GM12878 (cell line): ENCODE data around the gene HELZ. TPM values are rescaled to one million over a fixed set of nuclear protein-coding genes. Genes with fewer than 3 reads are reported as not detected.
"Not testable (repeated sequence)": the region's sequence is repeated elsewhere in the genome, so short reads cannot be mapped to it uniquely, and the experiment has no call there.

Experiments used
- ATAC-seq: fragments of 200-7000 bp; cut with Tn5 transposase; 3 replicates; pipeline ENCODE4 v1.9.1; 2020; ENCODE audit warnings: mild to moderate bottlenecking, moderate library complexity
- BruUV-seq: library from RNA; stranded (reverse); fragments of 400-500 nt; replicated peaks from 2 replicates; lab custom pipeline; 2021; lab: Mats Ljungman, UMichigan
- CTCF ChIA-PET: fragments of 300-600 bp; sonication (Branson Sonifier 250); formaldehyde crosslinking; extraction: SDS; loops from one replicate; lab custom pipeline; 2021; ENCODE audit warnings: inconsistent platforms; lab: Yijun Ruan, JAX
- POLR2A ChIA-PET: fragments of 350-600 bp; formaldehyde crosslinking; extraction: SDS; loops from one replicate; lab custom pipeline; 2021; ENCODE audit warnings: inconsistent platforms; lab: Charles Lee
- RAD21 ChIA-PET: fragments of 300-600 bp; sonication (Branson Sonifier 250); formaldehyde crosslinking; loops from one replicate; lab custom pipeline; 2023; ENCODE audit warnings: antibody characterized with exemption; ENCODE audit not compliant: unreplicated experiment; lab: Charles Lee
- SMC1A ChIA-PET: fragments of 300-600 bp; sonication (Branson Sonifier 250); formaldehyde crosslinking; loops from one replicate; lab custom pipeline; 2023; ENCODE audit not compliant: unreplicated experiment, uncharacterized antibody; lab: Charles Lee
- DNase-seq: peaks from one replicate; pipeline ENCODE4 v3.0.0-alpha.2; 2011; ENCODE audit warnings: low read depth, low spot score
- FAIRE-seq: peaks from 3 replicates; lab custom pipeline; 2011; peaks lifted over from hg19 to GRCh38; lab: Jason Lieb, UNC
- H2AFZ ChIP-seq: 2 replicates; pipeline ENCODE4 v1.6.0; 2011; ENCODE audit warnings: low read depth, low read length, control low read depth; ENCODE audit not compliant: control insufficient read depth
- H3K27ac ChIP-seq: 2 replicates; pipeline ENCODE4 v1.5.1; 2011; ENCODE audit warnings: control low read depth; ENCODE audit not compliant: control insufficient read depth, insufficient read depth
- H3K27me3 ChIP-seq, 2 experiments: replicated peaks in 1 of 2; 2 replicates each; pipeline versions ENCODE4 v1.6.0 to v1.6.1; 2011; ENCODE audit warnings: low read length in 1 of 2; ENCODE audit not compliant: control insufficient read depth in 2 of 2, insufficient read depth in 2 of 2
- H3K36me3 ChIP-seq, 2 experiments: 2 replicates each; pipeline ENCODE4 v1.5.1; 2011; ENCODE audit warnings: low read length in 1 of 2; ENCODE audit not compliant: control insufficient read depth in 2 of 2, insufficient read depth in 2 of 2
- H3K4me1 ChIP-seq: 2 replicates; pipeline ENCODE4 v1.6.1; 2011; ENCODE audit warnings: mild to moderate bottlenecking, low read length, moderate library complexity, mixed read lengths; ENCODE audit not compliant: control insufficient read depth, insufficient read depth
- H3K4me2 ChIP-seq: 2 replicates; pipeline ENCODE4 v1.6.0; 2011; ENCODE audit warnings: control low read depth; ENCODE audit not compliant: control insufficient read depth, insufficient read depth
- H3K4me3 ChIP-seq: fragments of 200-600 bp; sonication (generic); 2 replicates; pipeline ENCODE4 v1.5.1; 2016
- H3K79me2 ChIP-seq: 2 replicates; pipeline ENCODE4 v1.6.0; 2011; ENCODE audit warnings: low read length; ENCODE audit not compliant: control insufficient read depth, insufficient read depth
- H3K9ac ChIP-seq: 2 replicates; pipeline ENCODE4 v1.8.0; 2011; ENCODE audit warnings: low read length, control low read depth, mixed read lengths; ENCODE audit not compliant: control insufficient read depth, insufficient read depth
- H3K9me3 ChIP-seq: replicated peaks from 3 replicates; pipeline ENCODE4 v1.5.1; 2011; ENCODE audit warnings: mild to moderate bottlenecking, low read length; ENCODE audit not compliant: control insufficient read depth, insufficient read depth
- H4K20me1 ChIP-seq: 2 replicates; pipeline ENCODE4 v1.6.0; 2011; ENCODE audit not compliant: control insufficient read depth, insufficient read depth
- BMI1 ChIP-seq: fragments of 450-650 bp; IDR thresholded peaks from 2 replicates; pipeline ENCODE4 v1.6.1; 2016; ENCODE audit warnings: mild to moderate bottlenecking, moderate library complexity, borderline replicate concordance
- YY1 ChIP-seq: IDR thresholded peaks from 2 replicates; pipeline ENCODE4 v1.6.1; 2011; ENCODE audit warnings: low read depth, mild to moderate bottlenecking, low read length
- WGBS: methylation state at CpG from one replicate; pipeline ENCODE4 v1.1.6; 2016; ENCODE audit warnings: low lambda C conversion rate; ENCODE audit not compliant: insufficient replicate concordance, insufficient coverage; ENCODE audit errors: missing lambda C conversion rate; 5-methylcytosine and 5-hydroxymethylcytosine counted together
- in situ Hi-C: fragments of 300-500 bp; cut with MboI; formaldehyde crosslinking; loops from 9 replicates; pipeline ENCODE4 v1.14.3; 2018; ENCODE audit warnings: mixed read lengths
- intact Hi-C: fragments of 100-400 bp; cut with micrococcal nuclease; formaldehyde crosslinking; loops from one replicate; pipeline ENCODE4 v1.14.2; 2022; ENCODE audit not compliant: unreplicated experiment
- polyA plus RNA-seq, 11 experiments: library from polyadenylated mRNA; depleted of rRNA in 4 of 11; unstranded in 6 of 11; stranded (reverse) in 5 of 11; fragments of >200 nt; fragmentation: Nextera tagmentation in 4 of 11; fragmentation: Illumina TruSeq in 1 of 11; extraction: Ambion mirVana in 4 of 11; extraction: Trizol in 1 of 11; gene quantifications; 1 replicate in 1 of 11; 2 replicates in 10 of 11; pipeline versions ENCODE4 v1.2.1 to v1.2.3, GENCODE V29; 2011 to 2016; ENCODE audit warnings: inconsistent platforms in 2 of 11, missing spikeins in 2 of 11, low read depth in 1 of 11
- total RNA-seq, 4 experiments: library from RNA; depleted of rRNA in 3 of 4; stranded (reverse); fragments of >200 nt in 3 of 4; fragmentation: Illumina TruSeq in 1 of 4; extraction: Trizol in 1 of 4; gene quantifications; 2 replicates each; pipeline versions ENCODE4 v1.2.1 to v1.2.3, GENCODE V29; 2013 to 2021
- TF ChIP-seq, protein P1 (sequence below): fragments of 450-650 bp; IDR thresholded peaks from 2 replicates; pipeline ENCODE4 v1.6.1; 2017; ENCODE audit warnings: borderline replicate concordance
- TF ChIP-seq, protein P2 (sequence below): fragments of 450-650 bp; IDR thresholded peaks from 2 replicates; pipeline ENCODE4 v1.6.1; 2017; ENCODE audit warnings: mild to moderate bottlenecking, moderate library complexity

The HELZ gene
- total and polyA plus RNA-seq, 10 of the 15 experiments (the other 5 are each of a cell fraction or from before 2014, with no cell fraction given): 1.5 to 36.8 (median 19.1) TPM

DNA sequence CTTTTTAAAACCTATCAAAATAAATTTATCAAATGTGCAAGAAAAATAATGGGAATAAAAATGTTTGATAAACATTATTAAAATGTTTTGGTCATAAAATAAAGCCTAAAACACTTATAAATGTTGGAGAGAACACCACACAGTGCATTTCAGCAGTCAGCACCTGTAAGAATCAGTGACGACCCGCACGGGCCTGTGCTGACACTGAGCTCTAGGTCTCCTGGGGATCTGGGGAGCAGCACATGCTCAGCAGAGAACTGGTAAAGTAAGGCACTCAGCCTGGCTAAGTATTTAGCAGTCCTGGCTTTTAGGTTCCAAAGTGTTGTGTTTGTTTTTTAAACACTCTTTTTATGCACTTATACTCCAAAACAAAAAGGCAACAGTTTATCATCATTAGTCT, 46.9 kb downstream of the HELZ start (continued):
- TF ChIP-seq, protein P1, sequence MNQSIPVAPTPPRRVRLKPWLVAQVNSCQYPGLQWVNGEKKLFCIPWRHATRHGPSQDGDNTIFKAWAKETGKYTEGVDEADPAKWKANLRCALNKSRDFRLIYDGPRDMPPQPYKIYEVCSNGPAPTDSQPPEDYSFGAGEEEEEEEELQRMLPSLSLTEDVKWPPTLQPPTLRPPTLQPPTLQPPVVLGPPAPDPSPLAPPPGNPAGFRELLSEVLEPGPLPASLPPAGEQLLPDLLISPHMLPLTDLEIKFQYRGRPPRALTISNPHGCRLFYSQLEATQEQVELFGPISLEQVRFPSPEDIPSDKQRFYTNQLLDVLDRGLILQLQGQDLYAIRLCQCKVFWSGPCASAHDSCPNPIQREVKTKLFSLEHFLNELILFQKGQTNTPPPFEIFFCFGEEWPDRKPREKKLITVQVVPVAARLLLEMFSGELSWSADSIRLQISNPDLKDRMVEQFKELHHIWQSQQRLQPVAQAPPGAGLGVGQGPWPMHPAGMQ: no peak
- TF ChIP-seq YY1 (no peak), BMI1 (no peak)
- TF ChIP-seq, protein P2, sequence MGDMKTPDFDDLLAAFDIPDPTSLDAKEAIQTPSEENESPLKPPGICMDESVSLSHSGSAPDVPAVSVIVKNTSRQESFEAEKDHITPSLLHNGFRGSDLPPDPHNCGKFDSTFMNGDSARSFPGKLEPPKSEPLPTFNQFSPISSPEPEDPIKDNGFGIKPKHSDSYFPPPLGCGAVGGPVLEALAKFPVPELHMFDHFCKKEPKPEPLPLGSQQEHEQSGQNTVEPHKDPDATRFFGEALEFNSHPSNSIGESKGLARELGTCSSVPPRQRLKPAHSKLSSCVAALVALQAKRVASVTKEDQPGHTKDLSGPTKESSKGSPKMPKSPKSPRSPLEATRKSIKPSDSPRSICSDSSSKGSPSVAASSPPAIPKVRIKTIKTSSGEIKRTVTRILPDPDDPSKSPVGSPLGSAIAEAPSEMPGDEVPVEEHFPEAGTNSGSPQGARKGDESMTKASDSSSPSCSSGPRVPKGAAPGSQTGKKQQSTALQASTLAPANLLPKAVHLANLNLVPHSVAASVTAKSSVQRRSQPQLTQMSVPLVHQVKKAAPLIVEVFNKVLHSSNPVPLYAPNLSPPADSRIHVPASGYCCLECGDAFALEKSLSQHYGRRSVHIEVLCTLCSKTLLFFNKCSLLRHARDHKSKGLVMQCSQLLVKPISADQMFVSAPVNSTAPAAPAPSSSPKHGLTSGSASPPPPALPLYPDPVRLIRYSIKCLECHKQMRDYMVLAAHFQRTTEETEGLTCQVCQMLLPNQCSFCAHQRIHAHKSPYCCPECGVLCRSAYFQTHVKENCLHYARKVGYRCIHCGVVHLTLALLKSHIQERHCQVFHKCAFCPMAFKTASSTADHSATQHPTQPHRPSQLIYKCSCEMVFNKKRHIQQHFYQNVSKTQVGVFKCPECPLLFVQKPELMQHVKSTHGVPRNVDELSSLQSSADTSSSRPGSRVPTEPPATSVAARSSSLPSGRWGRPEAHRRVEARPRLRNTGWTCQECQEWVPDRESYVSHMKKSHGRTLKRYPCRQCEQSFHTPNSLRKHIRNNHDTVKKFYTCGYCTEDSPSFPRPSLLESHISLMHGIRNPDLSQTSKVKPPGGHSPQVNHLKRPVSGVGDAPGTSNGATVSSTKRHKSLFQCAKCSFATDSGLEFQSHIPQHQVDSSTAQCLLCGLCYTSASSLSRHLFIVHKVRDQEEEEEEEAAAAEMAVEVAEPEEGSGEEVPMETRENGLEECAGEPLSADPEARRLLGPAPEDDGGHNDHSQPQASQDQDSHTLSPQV: no peak

DNA sequence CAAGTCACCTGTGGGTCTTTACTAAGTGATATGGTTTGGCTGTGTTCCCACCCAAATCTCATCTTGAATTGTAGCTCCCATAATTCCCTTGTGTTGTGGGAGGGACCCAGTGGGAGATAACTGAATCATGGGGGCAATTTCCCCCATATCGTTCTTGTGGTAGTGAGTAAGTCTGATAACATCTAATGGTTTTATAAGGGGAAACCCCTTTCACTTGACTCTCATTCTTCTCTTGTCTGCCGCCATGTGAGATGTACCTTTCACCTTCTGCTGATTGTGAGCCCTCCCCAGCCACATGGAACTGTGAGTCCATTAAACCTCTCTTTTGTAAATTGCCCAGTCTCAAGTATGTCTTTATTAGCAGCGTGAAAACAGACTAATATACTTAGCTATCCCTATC, 48.0 kb downstream of the HELZ start:
- H3K27ac ChIP-seq, in situ Hi-C loops, BruUV-seq, DNase-seq, POLR2A ChIA-PET, H3K4me1 ChIP-seq, FAIRE-seq, H3K79me2 ChIP-seq, ATAC-seq, RAD21 ChIA-PET, H3K4me2 ChIP-seq, H4K20me1 ChIP-seq, H3K4me3 ChIP-seq, H3K9ac ChIP-seq, intact Hi-C loops, H2AFZ ChIP-seq, CTCF ChIA-PET, H3K27me3 ChIP-seq, H3K9me3 ChIP-seq, SMC1A ChIA-PET: not testable (repeated sequence)
- peaks cover 9 to 16% of the 10 kb centered on the region in 2 experiments; a peak in 3 of 4 replicates for H3K36me3 ChIP-seq
- 92% methylated on average over 3 of the region's 3 CpGs for WGBS
